ENCODE data around the gene MDC1.
"Not testable (repeated sequence)": the region's sequence is repeated elsewhere in the genome, so short reads cannot be mapped to it uniquely, and the experiment has no call there.

Gene MDC1

DNA sequence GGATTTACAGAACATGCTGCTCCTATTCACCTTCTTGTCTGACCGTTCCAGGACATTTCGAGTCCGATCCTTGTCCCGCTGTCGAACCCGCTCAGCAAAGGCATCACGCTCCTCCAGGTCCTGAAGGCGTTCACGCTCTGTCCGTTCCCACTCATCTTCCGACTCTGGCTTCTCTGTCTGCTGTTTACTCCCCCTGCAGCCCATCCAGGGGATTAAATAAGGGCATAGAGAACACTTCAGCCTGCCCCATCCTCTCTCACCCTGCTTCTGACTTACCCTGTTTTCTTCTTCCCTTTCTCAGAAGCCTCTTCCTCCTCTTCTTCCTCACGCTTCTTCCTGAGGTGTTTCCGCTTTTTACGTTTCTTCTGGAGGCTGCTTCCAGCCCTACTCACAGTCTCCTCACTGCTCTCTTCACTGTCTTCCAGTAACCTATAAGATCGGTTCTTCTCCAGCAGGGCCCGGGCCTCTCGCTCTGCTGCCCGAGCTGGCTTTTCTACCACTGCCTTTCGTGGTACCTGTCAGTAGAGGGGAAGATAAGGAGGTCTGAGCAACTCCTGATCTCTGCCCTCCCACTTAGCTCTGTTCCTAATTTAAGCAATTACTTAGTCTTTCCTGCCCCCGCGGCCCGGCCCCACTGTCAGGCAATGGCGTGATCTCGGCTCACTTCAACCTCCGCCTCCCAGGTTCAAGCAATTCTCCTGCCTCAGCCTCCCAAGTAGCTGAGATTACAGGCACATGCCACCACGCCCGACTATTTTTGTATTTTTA is 46.1 kb downstream of the MDC1 start:
- DNase-seq (ENCODE audit: low read depth in 2 of 2), result no peak
- TF ChIP-seq, protein P1, sequence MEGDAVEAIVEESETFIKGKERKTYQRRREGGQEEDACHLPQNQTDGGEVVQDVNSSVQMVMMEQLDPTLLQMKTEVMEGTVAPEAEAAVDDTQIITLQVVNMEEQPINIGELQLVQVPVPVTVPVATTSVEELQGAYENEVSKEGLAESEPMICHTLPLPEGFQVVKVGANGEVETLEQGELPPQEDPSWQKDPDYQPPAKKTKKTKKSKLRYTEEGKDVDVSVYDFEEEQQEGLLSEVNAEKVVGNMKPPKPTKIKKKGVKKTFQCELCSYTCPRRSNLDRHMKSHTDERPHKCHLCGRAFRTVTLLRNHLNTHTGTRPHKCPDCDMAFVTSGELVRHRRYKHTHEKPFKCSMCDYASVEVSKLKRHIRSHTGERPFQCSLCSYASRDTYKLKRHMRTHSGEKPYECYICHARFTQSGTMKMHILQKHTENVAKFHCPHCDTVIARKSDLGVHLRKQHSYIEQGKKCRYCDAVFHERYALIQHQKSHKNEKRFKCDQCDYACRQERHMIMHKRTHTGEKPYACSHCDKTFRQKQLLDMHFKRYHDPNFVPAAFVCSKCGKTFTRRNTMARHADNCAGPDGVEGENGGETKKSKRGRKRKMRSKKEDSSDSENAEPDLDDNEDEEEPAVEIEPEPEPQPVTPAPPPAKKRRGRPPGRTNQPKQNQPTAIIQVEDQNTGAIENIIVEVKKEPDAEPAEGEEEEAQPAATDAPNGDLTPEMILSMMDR (IDR thresholded peaks at IDR 0.05; ENCODE audit: low read depth, low read length), result peak; percentile 36
- no peak overlapping the region for H3K4me3 ChIP-seq (replicated peaks in 1 of 2; ENCODE audit: low read depth in 2 of 2, low read length in 2 of 2)

DNA sequence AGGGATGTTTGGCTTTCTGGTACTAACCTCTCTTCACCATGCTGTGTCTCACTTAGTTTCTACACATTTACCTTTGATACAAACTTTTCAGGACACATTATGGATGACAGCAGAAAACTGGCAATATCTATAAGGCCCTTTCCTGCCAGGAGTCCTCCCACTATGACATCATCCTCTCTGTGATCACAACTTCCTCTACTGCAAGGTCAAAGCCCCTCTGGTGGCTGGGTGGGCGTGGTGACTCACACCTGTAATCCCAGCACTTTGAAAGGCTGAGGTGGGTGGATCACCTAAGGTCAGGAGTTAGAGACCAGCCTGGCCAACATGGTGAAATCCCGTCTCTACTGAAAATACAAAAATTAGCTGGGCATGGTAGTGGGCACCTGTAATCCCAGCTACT is 50.8 kb downstream of the MDC1 start:
- not testable (repeated sequence) for DNase-seq (ENCODE audit: low read depth in 2 of 2); H3K4me3 ChIP-seq (replicated peaks in 1 of 2; ENCODE audit: low read depth in 2 of 2, low read length in 2 of 2)

DNA sequence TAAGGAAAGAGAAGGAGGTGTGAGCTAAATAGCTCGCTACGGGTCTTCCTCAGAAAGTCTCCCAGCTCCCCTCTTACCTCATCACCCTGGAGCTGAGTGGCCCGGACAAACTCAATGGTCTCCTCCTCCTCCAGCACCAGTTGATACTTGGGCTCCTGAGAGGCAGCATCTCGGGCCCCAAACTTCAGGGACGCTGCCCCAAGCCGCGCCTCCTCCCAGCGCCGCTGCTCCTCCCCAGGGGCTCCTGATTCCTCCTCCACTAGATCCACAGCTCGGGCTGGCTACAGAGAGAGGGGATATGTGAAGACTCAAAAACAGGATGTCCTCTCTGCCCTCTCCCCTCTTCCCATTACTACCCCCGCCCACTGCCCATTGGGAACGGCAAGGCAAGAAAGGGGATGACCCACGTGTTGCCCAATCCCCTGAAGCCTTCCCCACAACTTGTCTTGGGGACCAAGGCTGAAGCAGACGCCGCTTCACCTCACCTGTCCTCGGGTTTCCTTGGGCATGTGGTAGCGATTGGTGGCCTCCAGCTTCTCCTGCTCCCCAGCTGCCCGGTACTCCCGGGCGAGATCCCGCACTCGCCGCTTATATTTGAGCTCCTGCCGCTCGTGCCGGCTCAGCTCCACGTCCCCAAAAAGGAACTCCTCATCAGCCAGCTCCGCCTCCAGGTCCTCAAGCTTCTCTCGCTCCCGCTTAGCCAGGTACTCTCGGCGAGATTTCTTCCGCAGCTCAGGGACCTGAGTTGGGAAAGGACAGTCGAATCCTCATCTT is 51.9 kb downstream of the MDC1 start:
- H3K4me3 ChIP-seq (replicated peaks in 1 of 2; ENCODE audit: low read depth in 2 of 2, low read length in 2 of 2), result no peak overlapping the region
- no peak for DNase-seq (ENCODE audit: low read depth in 2 of 2)
- TF ChIP-seq, protein P1 (IDR thresholded peaks at IDR 0.05; ENCODE audit: low read depth, low read length), result no peak

DNA sequence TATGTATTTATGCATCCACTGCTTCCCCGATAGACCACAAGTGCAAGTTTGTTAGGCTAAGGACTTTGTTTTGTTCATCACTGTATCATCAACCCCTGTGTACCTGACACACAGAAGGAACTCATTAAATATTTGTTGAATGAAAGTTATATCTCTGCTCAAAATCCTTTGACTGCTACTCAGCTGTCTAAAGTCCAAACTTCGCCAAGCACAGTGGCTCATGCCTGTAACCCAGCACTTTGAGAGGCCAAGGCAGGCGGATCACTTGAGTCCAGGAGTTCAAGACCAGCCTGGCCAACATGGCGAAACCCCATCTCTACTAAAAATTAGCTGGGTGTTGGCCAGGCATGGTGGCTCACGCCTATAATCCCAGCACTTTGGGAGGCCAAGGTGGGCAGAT is 59.2 kb downstream of the MDC1 start:
- H3K4me3 ChIP-seq (replicated peaks in 1 of 2; ENCODE audit: low read depth in 2 of 2, low read length in 2 of 2); DNase-seq (ENCODE audit: low read depth in 2 of 2): not testable (repeated sequence)

DNA sequence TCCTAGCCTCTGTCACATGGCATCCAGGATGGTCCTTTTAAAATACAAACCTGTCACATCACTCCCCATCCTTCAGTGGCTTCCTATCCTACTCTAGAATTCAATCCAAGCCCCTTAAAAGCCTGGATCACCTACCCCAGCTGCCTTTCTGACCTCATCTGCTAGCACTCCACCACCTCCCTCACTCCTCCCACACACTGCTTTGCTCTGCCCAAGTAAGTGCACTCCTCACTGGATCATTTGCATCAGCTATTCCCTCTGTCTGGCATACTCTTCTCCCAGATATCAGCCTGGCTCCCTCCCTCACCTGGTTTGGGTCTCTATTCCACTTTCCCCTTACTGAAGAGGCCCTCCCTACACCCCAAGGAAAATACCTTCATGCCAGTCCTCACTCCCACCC is 59.6 kb downstream of the MDC1 start:
- DNase-seq (ENCODE audit: low read depth in 2 of 2), result no peak
- no peak overlapping the region for H3K4me3 ChIP-seq (replicated peaks in 1 of 2; ENCODE audit: low read depth in 2 of 2, low read length in 2 of 2)
- TF ChIP-seq, protein P1 (IDR thresholded peaks at IDR 0.05; ENCODE audit: low read depth, low read length), result no peak

DNA sequence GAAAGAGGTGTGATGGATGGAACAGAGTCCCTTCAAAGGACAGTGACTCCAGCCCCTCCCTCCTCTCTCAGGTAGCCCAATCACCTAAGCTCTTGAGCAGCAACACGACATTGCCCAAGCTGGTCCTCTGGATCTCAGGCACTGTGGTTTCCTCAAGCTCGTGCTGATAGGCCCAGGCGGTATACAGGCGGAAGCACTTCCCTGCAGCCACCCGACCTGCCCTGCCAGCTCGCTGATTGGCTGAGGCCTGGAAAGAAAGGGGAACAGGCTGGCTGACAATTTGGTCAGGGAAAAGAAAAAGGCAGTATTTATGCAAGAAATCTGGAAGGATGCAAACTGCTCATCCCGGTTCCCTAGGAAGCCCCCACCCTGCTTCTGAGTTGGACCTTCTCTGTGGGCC is 60.6 kb downstream of the MDC1 start:
- no peak overlapping the region for H3K4me3 ChIP-seq (replicated peaks in 1 of 2; ENCODE audit: low read depth in 2 of 2, low read length in 2 of 2)
- TF ChIP-seq, protein P1 (IDR thresholded peaks at IDR 0.05; ENCODE audit: low read depth, low read length), result no peak
- no peak for DNase-seq (ENCODE audit: low read depth in 2 of 2)

DNA sequence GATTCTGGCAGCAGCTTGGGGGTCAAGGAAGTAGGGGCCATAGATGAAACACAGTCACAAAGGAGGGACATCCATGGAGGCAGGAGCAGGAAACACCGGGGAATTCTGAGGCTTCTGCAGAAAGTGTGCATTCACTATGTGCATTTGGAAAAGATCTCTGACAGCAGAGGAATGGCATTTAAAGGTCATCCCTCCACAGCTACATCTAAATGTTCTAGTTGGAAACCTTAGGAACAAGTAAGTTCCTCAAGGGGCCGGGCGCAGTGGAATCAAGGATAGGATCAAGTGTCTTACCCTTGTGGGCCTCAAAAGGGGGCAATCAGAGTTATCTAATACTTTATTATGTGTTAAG is 61.4 kb downstream of the MDC1 start:
- no peak for DNase-seq (ENCODE audit: low read depth in 2 of 2)

More for the DNA sequence above, 61.4 kb downstream of the MDC1 start:
- no peak overlapping the region for H3K4me3 ChIP-seq (replicated peaks in 1 of 2; ENCODE audit: low read depth in 2 of 2, low read length in 2 of 2)
- TF ChIP-seq, protein P1 (IDR thresholded peaks at IDR 0.05; ENCODE audit: low read depth, low read length), result no peak
